HG03060 (cell line): ENCODE measurements around the gene AIFM3.

Experiments
- ATAC-seq: cut with Tn5 transposase; IDR thresholded peaks from one replicate; pipeline ENCODE4 v1.9.1; 2021; ENCODE audit warnings: low read depth, moderate number of reproducible peaks; ENCODE audit not compliant: unreplicated experiment

Gene AIFM3

DNA sequence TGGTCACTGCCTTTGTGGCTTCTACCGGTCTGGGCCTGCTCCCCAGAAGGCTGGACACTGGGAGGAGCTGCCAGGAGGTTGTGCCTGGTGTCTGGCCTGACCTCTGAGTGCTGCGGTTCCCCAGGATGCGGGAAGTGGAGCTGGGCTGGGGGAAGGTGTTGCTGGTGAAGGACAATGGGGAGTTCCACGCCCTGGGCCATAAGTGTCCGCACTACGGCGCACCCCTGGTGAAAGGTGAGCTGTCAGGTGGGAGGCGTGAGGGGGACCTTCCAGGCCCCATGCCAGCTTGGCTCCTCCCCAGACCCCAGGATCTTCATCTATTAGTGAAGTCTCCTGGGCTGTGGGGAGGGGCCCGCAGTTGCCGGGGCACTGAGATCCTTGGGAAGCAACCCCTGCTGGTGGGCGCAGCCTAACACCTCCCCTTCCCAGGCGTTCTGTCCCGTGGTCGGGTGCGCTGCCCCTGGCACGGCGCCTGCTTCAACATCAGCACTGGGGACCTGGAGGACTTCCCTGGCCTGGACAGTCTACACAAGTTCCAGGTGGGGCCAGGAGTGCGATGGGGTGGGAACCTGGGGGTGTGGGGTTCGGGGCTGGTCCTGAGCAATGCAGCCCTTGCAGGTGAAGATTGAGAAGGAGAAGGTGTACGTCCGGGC, 6.7 kb downstream of the AIFM3 start:
- ATAC-seq: no peak

DNA sequence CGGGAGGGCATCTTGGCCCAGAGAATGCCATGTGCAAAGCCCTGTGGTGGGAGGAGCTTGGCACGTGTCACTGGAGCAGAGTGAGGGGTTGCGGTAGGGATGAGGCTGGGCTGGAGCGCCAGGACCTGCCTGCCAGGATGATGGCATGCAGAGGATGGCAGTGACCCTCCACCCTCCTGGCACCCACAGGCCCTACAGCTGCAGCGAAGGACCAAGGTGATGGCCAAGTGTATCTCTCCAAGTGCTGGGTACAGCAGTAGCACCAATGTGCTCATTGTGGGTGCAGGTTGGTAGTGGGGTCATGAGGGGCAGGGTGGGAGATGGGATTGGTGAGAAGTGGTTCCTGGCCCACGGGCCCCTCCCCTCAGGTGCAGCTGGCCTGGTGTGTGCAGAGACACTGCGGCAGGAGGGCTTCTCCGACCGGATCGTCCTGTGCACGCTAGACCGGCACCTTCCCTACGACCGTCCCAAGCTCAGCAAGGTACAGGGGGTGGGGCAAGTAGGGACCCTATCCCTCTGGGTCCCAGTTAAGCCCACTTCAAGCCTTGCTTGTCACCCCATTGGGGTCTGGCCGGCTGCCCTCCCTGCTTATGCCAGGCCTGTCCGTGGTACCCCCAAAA, 7.4 kb downstream of the AIFM3 start:
- ATAC-seq: no peak

DNA sequence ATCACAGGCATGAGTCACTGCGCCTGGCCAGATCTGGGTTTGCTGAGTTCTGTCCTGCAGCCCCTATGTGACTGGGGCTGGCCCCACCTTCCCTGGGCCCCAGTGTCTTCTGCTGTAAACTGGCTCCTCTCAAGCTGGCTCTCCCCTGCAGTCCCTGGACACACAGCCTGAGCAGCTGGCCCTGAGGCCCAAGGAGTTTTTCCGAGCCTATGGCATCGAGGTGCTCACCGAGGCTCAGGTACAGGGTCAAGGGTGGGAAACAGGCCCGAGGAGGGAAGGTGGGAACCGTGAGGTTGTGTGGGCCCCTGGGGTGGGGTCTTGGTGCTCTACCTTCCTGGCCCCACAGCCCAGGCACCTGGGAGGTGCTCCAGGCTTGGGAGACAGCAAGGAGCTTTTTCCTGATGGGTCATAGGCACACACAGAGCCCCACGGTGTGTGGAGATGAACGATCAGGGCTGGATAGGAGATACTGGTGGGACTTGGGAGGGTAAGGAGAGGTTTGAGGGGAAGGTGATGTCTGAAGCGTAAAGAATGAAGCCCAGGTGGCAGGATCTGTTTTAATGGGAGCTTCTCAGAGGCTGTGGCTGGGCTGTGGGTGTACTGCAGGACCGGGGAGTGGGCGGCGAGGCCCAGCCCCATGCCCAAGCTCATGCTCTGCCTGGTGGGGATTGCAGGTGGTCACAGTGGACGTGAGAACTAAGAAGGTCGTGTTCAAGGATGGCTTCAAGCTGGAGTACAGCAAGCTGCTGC, 8.7 kb downstream of the AIFM3 start:
- no peak for ATAC-seq

DNA sequence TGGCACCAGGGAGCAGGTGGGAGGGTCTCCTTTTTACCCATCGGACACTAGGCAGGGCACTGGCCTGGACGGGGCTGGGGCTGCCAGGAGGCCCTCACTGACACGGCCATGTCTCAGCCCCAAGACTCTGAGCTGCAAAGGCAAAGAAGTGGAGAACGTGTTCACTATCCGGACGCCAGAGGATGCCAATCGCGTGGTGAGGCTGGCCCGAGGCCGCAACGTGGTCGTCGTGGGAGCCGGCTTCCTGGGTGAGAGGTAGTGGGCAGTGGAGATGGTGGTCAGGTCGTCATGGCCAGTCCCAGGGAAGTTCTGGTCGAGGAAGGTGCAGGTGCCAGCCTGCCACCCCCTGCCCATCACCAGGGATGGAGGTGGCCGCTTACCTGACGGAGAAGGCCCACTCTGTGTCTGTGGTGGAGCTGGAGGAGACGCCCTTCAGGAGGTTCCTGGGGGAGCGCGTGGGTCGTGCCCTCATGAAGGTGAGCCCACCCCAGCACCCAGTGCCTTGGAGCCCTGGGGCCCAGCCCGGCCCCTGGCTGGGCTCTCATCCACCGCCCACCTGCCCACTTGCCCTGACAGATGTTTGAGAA, 9.3 kb downstream of the AIFM3 start:
- ATAC-seq: no peak

DNA sequence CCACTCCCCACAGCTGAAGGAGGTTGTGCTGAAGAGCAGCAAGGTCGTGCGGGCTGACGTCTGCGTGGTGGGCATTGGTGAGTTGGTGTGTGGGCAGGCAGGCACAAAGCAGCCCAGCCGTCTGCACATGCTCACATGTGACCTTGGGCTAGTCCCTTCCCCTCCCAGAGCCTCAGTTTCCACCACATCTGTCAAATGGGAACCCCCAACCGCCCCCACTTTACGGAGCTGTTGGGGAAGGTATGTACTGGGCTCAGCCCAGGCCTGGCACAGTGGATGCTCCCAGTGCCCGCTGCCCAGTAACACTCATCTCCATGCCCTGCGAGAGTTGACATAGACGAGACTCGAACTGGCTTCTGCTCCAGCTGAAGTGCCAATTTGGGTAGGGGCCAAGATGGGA, 10.0 kb downstream of the AIFM3 start:
- no peak for ATAC-seq

DNA sequence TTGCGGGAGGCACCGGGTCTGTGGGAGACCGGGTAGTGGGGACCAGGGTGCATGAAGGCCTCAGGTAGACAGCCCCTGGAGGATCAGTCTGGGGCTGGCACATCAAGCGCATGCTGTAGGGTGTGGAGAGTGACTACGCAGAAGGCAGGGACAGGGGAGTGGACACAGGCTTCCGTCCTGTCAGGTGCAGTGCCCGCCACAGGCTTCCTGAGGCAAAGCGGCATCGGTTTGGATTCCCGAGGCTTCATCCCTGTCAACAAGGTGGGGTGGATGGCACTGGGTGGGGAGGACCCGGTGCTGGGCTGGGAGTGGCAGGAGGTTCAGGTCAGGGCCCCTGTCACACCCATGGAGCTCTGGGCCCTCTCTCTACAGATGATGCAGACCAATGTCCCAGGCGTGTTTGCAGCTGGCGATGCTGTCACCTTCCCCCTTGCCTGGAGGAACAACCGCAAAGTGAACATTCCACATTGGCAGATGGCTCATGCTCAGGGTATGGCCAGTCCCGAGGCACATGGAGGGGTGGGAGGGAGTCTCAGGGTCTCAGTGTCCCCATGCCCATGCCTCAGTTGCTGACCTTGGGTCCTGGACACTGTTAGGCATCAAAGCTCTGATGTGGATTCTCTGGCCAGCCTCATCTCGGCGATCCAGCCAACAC, 10.6 kb downstream of the AIFM3 start:
- no peak for ATAC-seq

DNA sequence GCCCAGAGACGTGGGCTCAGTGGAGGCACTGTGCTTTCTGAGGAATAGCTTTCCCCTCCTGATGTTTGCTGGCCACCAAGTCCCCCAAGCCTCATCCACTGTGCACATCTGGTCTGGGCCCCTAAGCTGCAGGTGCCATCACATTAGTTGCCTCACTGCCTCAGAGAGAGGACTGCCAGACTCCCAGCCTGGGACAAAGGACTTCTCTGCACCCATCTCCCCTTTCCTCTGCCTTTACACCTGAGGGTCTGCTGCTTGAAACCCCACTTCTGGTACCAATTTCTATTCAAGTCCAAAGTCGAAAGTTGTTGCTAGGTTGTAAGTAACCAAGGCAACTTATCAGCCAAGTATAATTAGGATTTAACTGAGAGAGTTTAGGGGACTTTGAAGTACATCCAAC, 11.4 kb downstream of the AIFM3 start:
- no peak for ATAC-seq

DNA sequence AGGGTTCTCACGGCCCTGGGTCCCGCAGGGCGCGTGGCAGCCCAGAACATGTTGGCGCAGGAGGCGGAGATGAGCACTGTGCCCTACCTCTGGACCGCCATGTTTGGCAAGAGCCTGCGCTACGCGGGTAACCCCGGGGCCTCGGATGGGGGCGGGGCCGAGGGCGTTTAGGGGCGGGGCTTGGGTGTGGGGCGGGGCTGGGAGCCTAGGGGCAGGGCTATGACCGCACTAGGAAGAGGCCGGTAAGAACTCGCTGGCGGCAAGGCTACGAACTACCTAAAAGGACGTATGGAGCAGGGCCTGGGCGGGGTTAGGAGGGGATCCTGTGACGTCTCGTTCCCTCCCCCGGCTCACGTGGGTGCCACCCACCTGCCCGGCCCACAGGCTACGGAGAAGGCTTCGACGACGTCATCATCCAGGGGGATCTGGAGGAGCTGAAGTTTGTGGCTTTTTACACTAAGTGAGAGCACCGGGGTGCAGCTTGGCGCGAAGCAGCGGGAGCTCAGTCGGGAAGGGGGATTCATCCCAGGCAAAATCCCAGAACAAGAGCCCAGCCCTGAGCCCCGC, 12.3 kb downstream of the AIFM3 start:
- no peak for ATAC-seq

DNA sequence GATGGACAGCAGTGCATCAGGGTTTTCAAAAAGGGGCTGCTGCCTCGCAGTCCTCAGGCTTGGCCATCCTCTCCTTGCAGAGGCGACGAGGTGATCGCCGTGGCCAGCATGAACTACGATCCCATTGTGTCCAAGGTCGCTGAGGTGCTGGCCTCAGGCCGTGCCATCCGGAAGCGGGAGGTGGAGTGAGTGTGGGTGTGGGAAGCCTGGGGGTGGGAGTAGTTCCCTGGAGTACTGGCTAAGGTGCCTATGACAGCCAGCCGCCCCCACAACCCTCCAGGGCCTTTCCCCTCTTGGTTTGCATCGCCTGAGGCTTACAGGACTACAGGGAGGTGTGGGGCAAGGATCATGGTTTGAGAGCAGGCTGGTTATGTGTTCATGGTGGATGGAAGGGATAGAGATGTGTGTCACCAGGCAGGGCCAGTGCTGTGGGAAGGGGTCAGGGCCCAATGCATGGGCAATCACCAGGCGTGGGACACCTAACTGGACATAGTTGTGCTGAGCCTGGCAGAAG, 12.9 kb downstream of the AIFM3 start:
- ATAC-seq: no peak

DNA sequence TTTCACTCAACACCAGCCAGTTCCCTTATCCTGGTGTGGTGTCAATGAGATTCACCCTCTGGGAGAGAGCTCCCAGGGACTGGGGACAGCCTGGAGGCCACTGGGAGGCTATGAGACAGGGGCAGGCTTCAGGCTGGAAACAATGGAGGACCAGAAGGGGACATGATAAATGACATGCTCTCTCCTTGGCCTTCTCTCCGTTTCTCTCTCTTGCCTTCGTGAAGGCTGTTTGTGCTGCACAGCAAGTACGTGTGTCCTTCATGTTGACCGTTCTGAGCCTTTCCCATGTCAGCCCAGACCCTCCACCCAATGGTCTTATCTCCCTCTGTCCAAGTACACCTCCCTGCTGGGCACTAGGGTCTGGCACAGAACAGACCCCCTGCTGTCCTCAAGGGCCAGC, 13.5 kb downstream of the AIFM3 start:
- no peak for ATAC-seq

DNA sequence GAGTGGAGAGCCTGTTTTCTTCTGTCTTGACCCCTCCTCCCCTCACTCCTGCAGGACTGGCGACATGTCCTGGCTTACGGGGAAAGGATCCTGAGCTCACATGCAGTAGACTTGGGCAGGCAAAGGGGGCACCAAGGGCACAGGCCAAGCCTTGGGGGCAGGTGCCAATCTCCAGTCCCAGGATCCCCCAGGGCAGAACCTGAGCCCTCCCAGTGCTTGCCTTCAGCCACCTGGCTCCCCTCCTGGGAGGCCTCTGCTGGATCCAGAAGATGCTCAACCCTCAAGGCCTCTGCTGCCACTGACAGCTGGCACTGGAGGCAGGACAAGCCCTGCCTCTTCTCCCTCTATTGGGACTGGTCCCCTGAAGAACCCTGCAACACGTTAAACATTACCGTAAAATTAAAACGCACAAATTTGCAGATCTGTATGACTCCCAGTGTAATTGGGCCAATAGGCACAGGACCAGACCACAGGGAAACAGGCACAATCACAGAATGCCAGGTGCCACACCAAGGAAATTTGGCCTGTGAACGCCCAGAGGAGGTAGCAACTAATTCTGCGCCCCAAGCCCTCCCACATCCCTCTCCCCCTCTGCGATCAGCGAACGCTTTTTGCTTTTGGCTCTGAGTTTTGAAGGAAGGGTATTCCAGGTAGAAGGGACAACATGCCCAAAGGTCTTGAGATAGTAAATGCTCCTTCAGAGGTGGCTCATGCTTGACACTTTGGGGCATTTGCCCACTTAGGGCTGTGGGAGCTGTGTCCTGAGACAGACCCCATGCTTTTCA, 14.1 kb downstream of the AIFM3 start:
- ATAC-seq: no peak

DNA sequence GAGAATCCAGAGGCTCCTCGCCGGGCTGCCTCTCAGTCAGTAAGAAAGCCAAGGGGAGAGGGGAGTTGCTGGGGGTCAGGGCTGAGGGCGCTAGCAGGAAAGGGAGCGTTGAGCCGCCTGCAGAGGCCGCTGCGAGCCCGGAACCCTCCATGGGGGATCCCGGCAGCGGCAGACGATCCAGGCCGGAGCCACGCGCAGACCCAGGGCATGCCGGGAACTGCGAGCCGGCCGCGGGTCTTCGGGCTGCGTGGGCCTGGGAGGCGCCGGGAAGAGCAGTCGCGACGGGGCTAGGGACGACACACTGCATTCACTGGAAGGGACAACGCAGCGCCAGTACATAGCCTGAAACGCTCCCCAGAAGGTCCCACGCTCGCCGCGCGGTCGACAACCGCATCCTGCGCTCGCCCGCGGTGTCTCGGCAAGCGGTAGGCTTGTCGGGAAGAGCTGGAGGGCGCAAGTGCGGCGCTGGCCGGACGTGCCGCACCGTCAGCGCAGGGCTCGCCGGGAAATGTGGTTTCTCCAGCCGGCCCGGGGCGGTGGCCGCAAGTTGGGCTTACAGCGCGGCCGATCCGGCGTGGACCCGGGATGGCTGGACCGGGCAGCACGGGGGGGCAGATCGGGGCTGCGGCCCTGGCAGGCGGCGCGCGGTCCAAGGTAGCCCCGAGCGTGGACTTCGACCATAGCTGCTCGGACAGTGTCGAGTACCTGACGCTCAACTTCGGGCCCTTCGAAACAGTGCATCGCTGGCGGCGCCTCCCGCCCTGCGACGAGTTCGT, 14.9 kb downstream of the AIFM3 start, which contains the start of gene LZTR1:
Gene LZTR1, plus strand, starts transcription at position 511 of the 776 bp plus-strand sequence. Its CDS starts 75 bp downstream, at position 586.
- peak; percentile 38 for ATAC-seq

DNA sequence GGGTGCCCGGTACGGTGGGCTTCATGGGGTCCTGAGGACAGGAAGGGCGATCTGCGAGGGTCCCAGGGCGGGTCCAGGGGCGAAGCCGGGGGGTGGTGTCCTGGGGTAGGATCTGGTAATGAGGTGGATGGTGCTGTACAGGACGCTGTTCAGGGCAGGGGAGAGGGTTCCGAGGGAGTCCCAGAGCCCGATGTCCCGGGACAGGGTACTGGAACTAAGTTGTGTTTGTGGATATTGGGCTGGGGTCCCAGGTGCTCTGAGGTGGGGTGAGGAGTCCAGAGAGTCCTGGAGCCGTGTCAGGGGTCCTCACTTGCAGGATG, 15.5 kb downstream of the AIFM3 start:
- no peak for ATAC-seq

DNA sequence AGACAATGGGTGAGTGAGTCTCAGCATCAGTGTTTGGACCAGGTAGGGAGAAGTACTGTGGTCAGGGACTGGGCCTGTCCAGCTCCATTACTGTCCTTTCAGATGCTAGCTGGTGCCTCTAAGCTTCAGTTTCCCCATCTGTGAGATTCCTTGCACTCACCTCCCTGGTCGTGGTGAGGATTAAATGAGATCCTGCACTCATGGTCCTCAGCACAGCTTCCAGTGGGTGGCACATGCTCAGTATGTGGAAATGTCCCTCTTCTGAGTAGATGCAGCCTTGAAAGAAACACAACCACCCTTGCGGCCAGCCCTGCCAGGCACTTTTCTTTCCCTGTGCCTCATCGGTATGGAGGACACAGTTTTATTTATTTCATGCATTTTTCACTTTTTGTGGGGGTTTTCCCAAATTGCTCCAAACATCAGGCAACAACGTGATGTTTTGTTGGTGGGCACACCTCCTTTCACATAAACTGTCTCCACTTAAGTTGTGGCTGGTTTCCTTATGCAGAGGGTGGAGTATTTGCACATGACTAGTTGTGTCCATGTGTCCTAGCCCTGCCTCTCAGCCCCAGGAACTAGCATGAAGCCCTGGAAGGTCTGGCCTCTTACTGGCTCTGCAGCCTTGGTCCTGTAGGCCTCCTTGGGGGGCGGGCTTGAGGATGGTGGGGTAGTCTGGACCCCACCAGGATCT, 16.2 kb downstream of the AIFM3 start:
- no peak for ATAC-seq

DNA sequence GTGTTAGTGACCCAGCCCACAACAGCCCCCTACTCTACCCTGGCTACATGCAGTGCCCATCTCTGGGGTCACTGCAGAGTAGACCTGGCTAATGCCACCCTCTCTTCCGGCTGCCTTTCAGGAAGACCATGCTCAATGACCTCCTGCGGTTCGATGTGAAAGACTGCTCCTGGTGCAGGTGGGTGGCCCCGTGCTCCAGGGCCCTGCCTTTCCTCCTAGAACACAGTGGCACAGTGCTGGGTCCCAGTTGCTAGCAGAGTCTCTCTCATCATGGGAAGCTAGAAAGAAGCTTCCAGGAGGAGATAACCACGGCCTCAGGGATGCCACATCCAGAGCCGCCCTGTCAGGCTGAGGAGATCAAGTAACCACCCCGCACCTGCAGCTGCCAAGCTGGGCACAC, 18.7 kb downstream of the AIFM3 start:
- ATAC-seq: no peak

DNA sequence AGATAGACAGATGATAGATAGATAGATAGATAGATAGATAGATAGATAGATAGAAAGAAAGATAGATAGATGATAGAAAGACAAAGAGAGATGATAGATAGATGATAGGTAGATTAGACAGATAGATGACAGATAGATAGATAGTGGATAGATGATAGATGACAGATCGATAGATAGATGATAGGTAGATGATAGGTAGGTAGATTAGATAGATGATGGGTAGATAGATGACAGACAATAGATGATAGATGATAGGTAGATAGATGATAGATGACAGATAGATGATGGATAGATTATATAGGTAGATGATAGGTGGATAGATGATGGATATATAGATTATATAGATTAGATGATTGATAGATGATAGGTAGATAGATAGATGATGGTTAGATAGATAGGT, 19.3 kb downstream of the AIFM3 start:
- no peak for ATAC-seq

DNA sequence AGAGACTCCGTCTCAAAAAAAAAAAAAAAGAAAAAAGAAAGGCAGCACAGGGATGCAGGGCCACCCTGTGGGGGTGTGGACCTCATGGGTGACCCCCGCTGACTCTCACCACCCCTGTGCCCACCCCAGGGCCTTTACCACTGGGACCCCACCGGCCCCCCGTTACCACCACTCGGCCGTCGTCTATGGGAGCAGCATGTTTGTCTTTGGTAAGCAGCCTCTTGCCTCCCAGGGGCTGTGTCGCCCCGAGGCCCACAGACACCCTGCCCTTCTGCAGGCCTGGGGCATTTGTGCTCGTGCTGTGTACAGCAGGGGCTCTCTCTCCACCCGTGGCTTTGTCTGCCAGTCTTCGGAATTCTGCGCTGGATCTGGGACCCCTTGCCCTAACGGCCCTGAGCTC, 20.3 kb downstream of the AIFM3 start:
- no peak for ATAC-seq

DNA sequence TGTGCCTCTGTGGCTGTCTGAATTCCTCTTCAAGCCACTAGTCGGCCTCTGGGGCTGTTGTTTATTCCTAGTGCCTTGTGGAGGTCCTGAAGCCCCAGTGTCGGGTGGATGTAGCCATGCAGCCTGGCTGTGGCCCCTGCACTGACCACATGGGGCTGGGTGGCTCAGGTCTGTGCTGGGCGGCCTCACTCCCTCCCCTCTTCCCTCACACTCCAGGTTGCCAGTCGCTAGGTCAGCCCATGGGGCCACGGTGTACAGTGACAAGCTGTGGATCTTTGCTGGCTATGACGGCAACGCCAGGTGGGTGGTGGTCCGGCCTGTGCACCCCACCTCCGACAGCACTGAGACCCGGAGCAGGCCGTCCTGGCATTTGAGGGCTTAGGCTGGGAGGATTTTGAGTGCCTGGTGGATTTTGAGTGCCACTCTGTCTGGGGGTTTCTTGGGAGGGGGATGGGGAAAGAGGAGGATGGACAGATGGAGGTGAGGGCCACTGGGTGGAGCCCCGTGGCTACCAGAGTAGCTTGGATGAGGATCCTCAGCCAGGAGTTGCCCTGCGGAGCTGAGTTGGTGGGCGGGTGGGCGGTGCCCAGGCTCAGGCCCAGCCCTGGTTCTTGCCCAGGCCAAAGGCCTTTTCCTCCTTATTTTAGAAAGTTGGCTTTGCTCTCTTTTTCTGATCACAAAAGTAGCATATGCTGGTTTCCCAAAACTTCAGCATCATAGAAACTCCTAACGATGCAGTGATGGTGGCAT, 21.7 kb downstream of the AIFM3 start:
- no peak for ATAC-seq
